Measurements from ENCODE around the gene MYBBP1A. TPM values are rescaled to one million over a fixed set of nuclear protein-coding genes. Genes with fewer than 3 reads are reported as not detected.
A peak's percentile ranks its signal among the peaks of the same experiment; 100 is the strongest.

Gene MYBBP1A
- total and polyA plus RNA-seq, 2 experiments from 2014 or later: 42.4 to 56.4 TPM

DNA sequence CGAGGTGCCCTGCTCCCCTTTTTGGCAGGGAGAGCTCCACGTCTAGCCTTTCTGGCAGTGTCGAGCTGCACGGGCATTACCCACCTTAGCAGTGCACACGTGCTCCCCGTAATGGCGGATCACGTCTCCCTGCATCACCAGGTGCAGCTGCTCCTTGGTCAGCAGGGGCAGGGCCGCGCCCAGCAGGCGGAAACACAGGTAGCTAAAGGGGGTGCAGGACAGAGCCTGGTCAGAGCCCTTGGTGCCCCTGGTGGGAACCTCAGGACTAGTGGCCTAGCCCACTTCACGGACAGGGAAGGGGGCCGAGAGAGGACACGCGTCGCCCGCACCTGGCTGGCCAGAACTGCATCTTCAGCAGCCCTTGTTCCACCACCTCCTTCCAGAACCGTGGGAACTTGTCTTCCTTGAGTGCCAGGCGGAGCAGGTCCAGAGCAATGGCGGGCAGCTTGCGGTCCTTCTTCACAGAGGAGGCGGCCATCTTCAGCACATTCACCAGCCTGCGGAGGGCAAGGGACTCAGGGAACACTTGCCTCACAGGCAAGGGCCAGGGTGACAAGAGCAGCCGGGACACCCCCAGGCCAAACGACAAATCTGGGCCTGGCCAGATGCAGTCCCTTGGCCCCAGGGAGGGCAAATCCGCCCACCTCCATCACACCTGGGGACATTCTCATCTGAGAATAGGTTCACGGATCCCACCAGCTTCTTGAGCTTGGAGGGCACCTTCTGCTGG lies 3.2 kb downstream of the MYBBP1A start:
- Histone ChIP-seq H4K20me1 (ENCODE audit: insufficient read depth) (no peaks in the 10 kb centered on the region), H3K4me2 (ENCODE audit: unreplicated experiment) (no peak overlapping the region), H3F3A (ENCODE audit: insufficient read depth) (no peaks in the 10 kb centered on the region)

DNA sequence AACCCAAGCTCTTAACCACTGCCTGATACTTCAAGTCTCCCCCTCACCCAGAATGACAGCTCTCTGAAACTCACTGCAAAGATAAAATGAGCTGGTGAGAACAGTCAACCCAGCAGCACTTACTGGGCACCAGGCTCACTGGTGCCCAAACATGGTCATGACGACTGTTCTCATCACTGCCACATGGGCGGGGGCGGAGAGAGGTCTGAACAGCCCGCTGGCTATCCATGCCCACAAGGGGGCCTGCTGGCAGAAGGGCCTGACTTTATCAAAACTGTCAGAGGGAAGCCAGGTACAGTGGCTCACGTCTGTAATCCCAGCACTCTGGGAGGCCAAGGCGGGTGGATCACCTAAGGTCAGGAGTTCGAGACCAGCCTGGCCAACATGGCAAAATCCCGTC lies 4.0 kb downstream of the MYBBP1A start:
- no peaks in the 10 kb centered on the region for H3K9me2 ChIP-seq (ENCODE audit: insufficient read depth)
- WGBS, 2 experiments (ENCODE audit: low coverage in 1 of 2, low lambda C conversion rate in 2 of 2, missing lambda C conversion rate in 2 of 2): 83 to 88% methylated on average over 8 of the region's 8 CpGs
- H3K36me3 ChIP-seq (ENCODE audit: low read depth): peaks cover 24% of the 10 kb centered on the region; the same call in 1 of the 2 replicates
- peaks cover 39% of the 10 kb centered on the region for H3K79me2 ChIP-seq (ENCODE audit: insufficient read depth)
- no peak overlapping the region for H2AFZ ChIP-seq
- H3K9me3 ChIP-seq (ENCODE audit: low read depth): no peaks in the 10 kb centered on the region
- H3K4me3 ChIP-seq: no peak overlapping the region
- H3K27ac ChIP-seq: no peak overlapping the region
- no peaks in the 10 kb centered on the region for H3F3A ChIP-seq (ENCODE audit: insufficient read depth)
- H3K9ac ChIP-seq: no peak overlapping the region
- H3K4me1 ChIP-seq (ENCODE audit: insufficient read depth): 0 out of 2 replicates have a peak, but pooled peaks cover 2% of the 10 kb centered on the region
- peak; percentile 38 for DNase-seq
- H4K20me1 ChIP-seq (ENCODE audit: insufficient read depth): no peaks in the 10 kb centered on the region
- no peak for TF ChIP-seq EZH2phosphoT487 (IDR thresholded peaks at IDR 0.05; ENCODE audit: insufficient read depth, low read depth)
- no peak for TF ChIP-seq EZH2 (IDR thresholded peaks at IDR 0.05; ENCODE audit: insufficient read depth, poor library complexity, severe bottlenecking)
- no peak overlapping the region for H3K4me2 ChIP-seq (ENCODE audit: unreplicated experiment)
- H3K27me3 ChIP-seq (replicated peaks; ENCODE audit: insufficient read depth): no peaks in the 10 kb centered on the region
- in situ Hi-C loops (cut with MboI): no loop called here

More for the DNA sequence above, 3.2 kb downstream of the MYBBP1A start:
- in situ Hi-C loops (cut with MboI): no loop called here
- Histone ChIP-seq H3K79me2 (ENCODE audit: insufficient read depth) (peaks cover 39% of the 10 kb centered on the region), H3K9me2 (ENCODE audit: insufficient read depth) (no peaks in the 10 kb centered on the region), H3K36me3 (ENCODE audit: low read depth) (peaks cover 24% of the 10 kb centered on the region; the same call in 1 of the 2 replicates), H2AFZ (no peak overlapping the region), H3K4me1 (ENCODE audit: insufficient read depth) (0 out of 2 replicates have a peak, but pooled peaks cover 2% of the 10 kb centered on the region), H3K27me3 (replicated peaks; ENCODE audit: insufficient read depth) (no peaks in the 10 kb centered on the region), H3K9me3 (ENCODE audit: low read depth) (no peaks in the 10 kb centered on the region), H3K27ac (no peak overlapping the region), H3K4me3 (no peak overlapping the region), H3K9ac (no peak overlapping the region)
- TF ChIP-seq EZH2 (IDR thresholded peaks at IDR 0.05; ENCODE audit: insufficient read depth, poor library complexity, severe bottlenecking) (no peak), EZH2phosphoT487 (IDR thresholded peaks at IDR 0.05; ENCODE audit: insufficient read depth, low read depth) (no peak)
- 93 to 94% methylated on average over 26 to 27 of the region's 27 CpGs for WGBS, 2 experiments (ENCODE audit: low coverage in 1 of 2, low lambda C conversion rate in 2 of 2, missing lambda C conversion rate in 2 of 2)
- no peak for DNase-seq

DNA sequence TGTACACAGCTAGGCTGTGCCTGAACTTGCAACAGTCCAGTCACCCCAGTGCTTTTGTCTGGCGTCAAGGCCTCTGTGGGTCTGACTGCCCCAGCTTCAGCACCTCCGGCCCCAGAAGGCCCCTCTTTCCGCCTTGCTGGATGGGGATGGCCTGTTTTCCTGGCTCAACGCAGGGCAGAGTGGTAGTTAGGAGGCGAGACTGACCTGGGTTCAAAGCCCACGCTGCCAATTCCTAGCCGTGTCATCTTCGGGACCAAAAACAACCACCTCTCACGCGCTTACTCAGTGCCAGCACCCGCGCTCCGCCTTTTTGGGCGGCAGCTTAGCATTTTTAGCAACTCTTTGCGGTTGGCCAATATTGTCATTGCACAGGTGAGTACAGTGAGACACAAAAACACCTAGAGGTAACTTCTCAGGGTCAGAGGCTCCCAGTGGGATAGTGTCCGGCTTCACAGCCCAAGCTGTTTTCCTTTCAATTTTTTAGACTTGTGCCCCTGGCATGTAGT lies 4.6 kb downstream of the MYBBP1A start:
- TF ChIP-seq EZH2phosphoT487 (IDR thresholded peaks at IDR 0.05; ENCODE audit: insufficient read depth, low read depth) (no peak), EZH2 (IDR thresholded peaks at IDR 0.05; ENCODE audit: insufficient read depth, poor library complexity, severe bottlenecking) (no peak)
- Histone ChIP-seq H3K4me3 (no peak overlapping the region), H3K36me3 (ENCODE audit: low read depth) (peaks cover 24% of the 10 kb centered on the region; the same call in 1 of the 2 replicates), H3K4me2 (ENCODE audit: unreplicated experiment) (no peak overlapping the region), H3K9me2 (ENCODE audit: insufficient read depth) (no peaks in the 10 kb centered on the region), H3K27ac (no peak overlapping the region), H3K9me3 (ENCODE audit: low read depth) (no peaks in the 10 kb centered on the region), H3K79me2 (ENCODE audit: insufficient read depth) (peaks cover 38% of the 10 kb centered on the region), H3K27me3 (replicated peaks; ENCODE audit: insufficient read depth) (no peaks in the 10 kb centered on the region), H3K4me1 (ENCODE audit: insufficient read depth) (0 out of 2 replicates have a peak, but pooled peaks cover 2% of the 10 kb centered on the region), H3K9ac (no peak overlapping the region), H3F3A (ENCODE audit: insufficient read depth) (no peaks in the 10 kb centered on the region), H2AFZ (no peak overlapping the region), H4K20me1 (ENCODE audit: insufficient read depth) (no peaks in the 10 kb centered on the region)
- no peak for DNase-seq
- 93 to 94% methylated on average over 16 of the region's 16 CpGs for WGBS, 2 experiments (ENCODE audit: low coverage in 1 of 2, low lambda C conversion rate in 2 of 2, missing lambda C conversion rate in 2 of 2)
- in situ Hi-C loops (cut with MboI): no loop called here

DNA sequence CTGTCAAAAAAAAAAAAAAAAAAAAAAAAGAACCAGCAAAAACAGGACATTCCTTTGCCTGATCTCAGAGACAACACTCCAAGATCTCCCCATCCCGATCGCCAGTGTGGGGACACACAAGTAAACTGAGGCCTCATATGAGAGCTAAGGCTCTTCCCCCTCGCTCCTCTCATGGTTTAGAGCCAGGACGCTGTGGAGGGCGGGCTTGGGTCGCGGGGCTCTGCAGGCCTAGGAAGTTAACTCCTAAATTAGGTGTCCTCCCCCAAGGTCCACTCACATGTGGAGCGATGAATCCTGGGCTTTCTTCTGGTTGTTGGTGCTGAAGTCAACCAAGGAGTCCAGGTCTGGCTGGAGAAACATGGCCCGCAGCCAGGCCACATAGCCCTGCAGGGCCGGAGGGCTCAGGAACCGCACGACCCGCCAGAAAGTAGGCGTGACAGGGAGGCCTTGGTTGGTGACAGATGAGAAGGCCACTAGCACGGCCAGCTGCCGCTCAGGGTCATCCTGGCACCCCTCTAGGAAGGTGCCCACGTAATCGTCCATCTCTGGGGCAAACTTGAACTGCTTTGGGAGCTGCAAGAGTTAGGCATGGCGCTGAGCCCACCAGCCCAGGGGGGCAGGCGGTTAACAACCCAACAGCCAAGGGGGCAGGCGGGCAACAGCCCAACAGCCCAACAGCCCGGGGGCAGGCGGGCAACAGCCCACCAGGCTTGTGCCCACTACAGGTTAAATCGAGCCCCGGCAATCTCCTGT lies 5.2 kb downstream of the MYBBP1A start:
- no peak overlapping the region for H3K9ac ChIP-seq
- no peaks in the 10 kb centered on the region for H3K27me3 ChIP-seq (replicated peaks; ENCODE audit: insufficient read depth)
- in situ Hi-C loops (cut with MboI): no loop called here
- no peak overlapping the region for H3K4me2 ChIP-seq (ENCODE audit: unreplicated experiment)
- peaks cover 24% of the 10 kb centered on the region; the same call in 1 of the 2 replicates for H3K36me3 ChIP-seq (ENCODE audit: low read depth)
- H3K4me3 ChIP-seq: no peak overlapping the region
- H3F3A ChIP-seq (ENCODE audit: insufficient read depth): no peaks in the 10 kb centered on the region
- H3K4me1 ChIP-seq (ENCODE audit: insufficient read depth): 0 out of 2 replicates have a peak, but pooled peaks cover 2% of the 10 kb centered on the region
- no peak for TF ChIP-seq EZH2phosphoT487 (IDR thresholded peaks at IDR 0.05; ENCODE audit: insufficient read depth, low read depth)
- TF ChIP-seq EZH2 (IDR thresholded peaks at IDR 0.05; ENCODE audit: insufficient read depth, poor library complexity, severe bottlenecking): no peak
- DNase-seq: no peak
- peaks cover 34% of the 10 kb centered on the region for H3K79me2 ChIP-seq (ENCODE audit: insufficient read depth)
- no peaks in the 10 kb centered on the region for H3K9me2 ChIP-seq (ENCODE audit: insufficient read depth)
- no peak overlapping the region for H3K27ac ChIP-seq
- no peak overlapping the region for H2AFZ ChIP-seq
- 90 to 94% methylated on average over 24 to 25 of the region's 25 CpGs for WGBS, 2 experiments (ENCODE audit: low coverage in 1 of 2, low lambda C conversion rate in 2 of 2, missing lambda C conversion rate in 2 of 2)
- no peaks in the 10 kb centered on the region for H3K9me3 ChIP-seq (ENCODE audit: low read depth)
- H4K20me1 ChIP-seq (ENCODE audit: insufficient read depth): no peaks in the 10 kb centered on the region

Measured in GM23248 (cell line).